ENCODE measurements around the gene JAML. TPM values are rescaled to one million over a fixed set of nuclear protein-coding genes. Genes with fewer than 3 reads are reported as not detected.

The JAML gene
- total RNA-seq, 1 donor from 2014 or later, result not detected

DNA sequence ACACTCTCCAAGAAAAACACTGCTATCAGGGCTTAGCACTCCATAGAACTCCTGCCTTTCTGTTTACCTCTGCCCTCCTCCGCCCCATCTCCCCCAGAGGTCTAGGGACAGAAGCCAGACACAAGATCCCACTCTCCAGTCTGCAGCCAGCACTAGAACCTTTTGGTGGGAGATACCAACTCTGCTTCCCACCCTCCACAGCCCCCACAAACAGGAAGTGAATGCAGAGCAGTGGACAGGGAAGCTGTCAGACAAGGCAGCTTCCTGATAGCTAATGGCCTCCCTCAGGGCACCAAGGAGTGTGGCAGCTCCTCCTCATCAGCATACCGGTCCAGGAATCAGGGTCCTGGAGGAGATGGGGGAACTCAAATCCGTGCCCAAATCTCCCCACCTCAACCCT lies 77.3 kb downstream of the JAML start:
- Mint-ChIP-seq H3K27me3 (ENCODE audit: unreplicated experiment) (peaks cover 77% of the 10 kb centered on the region), H3K4me3 (ENCODE audit: unreplicated experiment) (no peak overlapping the region), H3K36me3 (ENCODE audit: unreplicated experiment) (no peaks in the 10 kb centered on the region), H3K9me3 (ENCODE audit: unreplicated experiment) (no peaks in the 10 kb centered on the region), H3K27ac (ENCODE audit: unreplicated experiment) (no peak overlapping the region), H3K4me1 (ENCODE audit: unreplicated experiment) (peaks cover 6% of the 10 kb centered on the region)
- TF ChIP-seq, protein P1, sequence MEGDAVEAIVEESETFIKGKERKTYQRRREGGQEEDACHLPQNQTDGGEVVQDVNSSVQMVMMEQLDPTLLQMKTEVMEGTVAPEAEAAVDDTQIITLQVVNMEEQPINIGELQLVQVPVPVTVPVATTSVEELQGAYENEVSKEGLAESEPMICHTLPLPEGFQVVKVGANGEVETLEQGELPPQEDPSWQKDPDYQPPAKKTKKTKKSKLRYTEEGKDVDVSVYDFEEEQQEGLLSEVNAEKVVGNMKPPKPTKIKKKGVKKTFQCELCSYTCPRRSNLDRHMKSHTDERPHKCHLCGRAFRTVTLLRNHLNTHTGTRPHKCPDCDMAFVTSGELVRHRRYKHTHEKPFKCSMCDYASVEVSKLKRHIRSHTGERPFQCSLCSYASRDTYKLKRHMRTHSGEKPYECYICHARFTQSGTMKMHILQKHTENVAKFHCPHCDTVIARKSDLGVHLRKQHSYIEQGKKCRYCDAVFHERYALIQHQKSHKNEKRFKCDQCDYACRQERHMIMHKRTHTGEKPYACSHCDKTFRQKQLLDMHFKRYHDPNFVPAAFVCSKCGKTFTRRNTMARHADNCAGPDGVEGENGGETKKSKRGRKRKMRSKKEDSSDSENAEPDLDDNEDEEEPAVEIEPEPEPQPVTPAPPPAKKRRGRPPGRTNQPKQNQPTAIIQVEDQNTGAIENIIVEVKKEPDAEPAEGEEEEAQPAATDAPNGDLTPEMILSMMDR (IDR thresholded peaks at IDR 0.05), result no peak
- no peak for DNase-seq (ENCODE audit: extremely low spot score, unreplicated experiment)

- no peak overlapping the region for H3K27ac Mint-ChIP-seq (ENCODE audit: unreplicated experiment)
- TF ChIP-seq, protein P1 (IDR thresholded peaks at IDR 0.05), result no peak
- no peaks in the 10 kb centered on the region for H3K9me3 Mint-ChIP-seq (ENCODE audit: unreplicated experiment)
- H3K4me1 Mint-ChIP-seq (ENCODE audit: unreplicated experiment), result peaks cover 3% of the 10 kb centered on the region
- no peaks in the 10 kb centered on the region for H3K36me3 Mint-ChIP-seq (ENCODE audit: unreplicated experiment)
- peaks cover 84% of the 10 kb centered on the region for H3K27me3 Mint-ChIP-seq (ENCODE audit: unreplicated experiment)
- H3K4me3 Mint-ChIP-seq (ENCODE audit: unreplicated experiment), result peak overlapping the region; percentile 68
- DNase-seq (ENCODE audit: extremely low spot score, unreplicated experiment), result no peak
Measured at GRCh38 chr11:118146554-118146953, 78.3 kb downstream of the JAML start.

DNA sequence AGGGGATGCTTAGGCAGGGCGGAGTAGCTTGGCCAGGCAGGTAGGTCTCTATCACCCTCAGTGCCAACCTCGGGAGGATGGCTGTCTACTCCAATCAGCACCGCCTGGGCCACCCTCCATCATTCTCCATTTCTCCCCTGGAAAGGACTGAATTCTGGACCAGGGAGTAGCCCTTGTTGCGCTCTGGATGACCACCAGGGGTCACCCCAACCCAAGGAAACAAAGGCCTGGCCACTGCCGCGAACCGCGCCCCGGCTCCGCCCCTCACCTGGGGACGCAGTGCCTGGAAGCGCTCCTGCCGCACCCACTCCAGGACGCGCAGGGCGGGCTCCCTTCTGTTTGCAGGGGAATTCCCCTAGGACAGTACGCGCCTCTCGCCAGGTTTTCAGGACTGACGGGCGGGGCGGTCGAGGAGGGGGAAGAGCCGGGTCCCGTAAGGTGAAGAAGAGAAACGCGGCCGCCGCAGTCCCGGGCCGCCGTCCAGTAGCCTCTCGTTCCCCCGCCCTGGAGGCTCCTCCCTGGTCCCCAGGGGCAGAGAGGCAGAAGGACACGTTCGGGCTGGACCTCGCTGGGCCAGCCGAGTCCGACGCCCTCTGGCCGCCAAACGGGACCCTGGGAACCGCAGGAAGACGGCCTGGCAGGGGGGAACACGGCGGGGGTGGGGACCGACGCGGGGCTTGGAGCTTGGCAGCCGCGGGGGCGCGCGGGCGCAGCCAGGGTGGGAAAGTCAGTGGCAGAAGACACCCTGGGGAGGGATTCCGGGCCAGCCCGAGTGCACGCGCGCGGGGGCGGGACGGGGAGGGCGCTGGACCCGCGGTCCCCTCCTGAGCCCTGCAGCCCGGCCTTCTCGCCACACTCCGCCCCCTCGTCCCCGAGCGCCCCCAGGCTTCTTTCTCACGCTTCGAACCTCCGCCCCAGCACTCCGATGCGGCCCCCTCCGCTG lies 79.3 kb downstream of the JAML start:
- DNase-seq (ENCODE audit: extremely low spot score, unreplicated experiment), result peak; percentile 92
- peak overlapping the region; percentile 71 for H3K4me3 Mint-ChIP-seq (ENCODE audit: unreplicated experiment)
- no peak overlapping the region for H3K27ac Mint-ChIP-seq (ENCODE audit: unreplicated experiment)
- TF ChIP-seq, protein P1 (IDR thresholded peaks at IDR 0.05), result peak; percentile 96
- H3K27me3 Mint-ChIP-seq (ENCODE audit: unreplicated experiment), result peaks cover 80% of the 10 kb centered on the region
- H3K9me3 Mint-ChIP-seq (ENCODE audit: unreplicated experiment), result no peaks in the 10 kb centered on the region
- H3K4me1 Mint-ChIP-seq (ENCODE audit: unreplicated experiment), result peaks cover 3% of the 10 kb centered on the region
- H3K36me3 Mint-ChIP-seq (ENCODE audit: unreplicated experiment), result no peaks in the 10 kb centered on the region

GRCh38 chr11:118144301-118145268 lies 80.2 kb downstream of the JAML start:
- Mint-ChIP-seq H3K36me3 (ENCODE audit: unreplicated experiment) (no peaks in the 10 kb centered on the region), H3K4me1 (ENCODE audit: unreplicated experiment) (peaks cover 3% of the 10 kb centered on the region), H3K27ac (ENCODE audit: unreplicated experiment) (no peak overlapping the region), H3K9me3 (ENCODE audit: unreplicated experiment) (no peaks in the 10 kb centered on the region), H3K27me3 (ENCODE audit: unreplicated experiment) (peaks cover 79% of the 10 kb centered on the region), H3K4me3 (ENCODE audit: unreplicated experiment) (no peak overlapping the region)
- no peak for DNase-seq (ENCODE audit: extremely low spot score, unreplicated experiment)
- TF ChIP-seq, protein P1 (IDR thresholded peaks at IDR 0.05), result no peak

Other genes with a start within 250 kb of the JAML start
- not detected in 2 replicates for gene IL10RA, start 238.6 kb downstream of the JAML start, total RNA-seq
- not detected in 2 replicates for gene TMPRSS4, start 147.9 kb downstream of the JAML start, total RNA-seq
- gene SMIM35, start 138.0 kb downstream of the JAML start, total RNA-seq, result not detected in 2 replicates
- 0.08 TPM in 1 of 2 replicates, not detected in the other for gene SCN4B, start 72.2 kb downstream of the JAML start, total RNA-seq
- gene SCN2B, start 48.4 kb downstream of the JAML start, total RNA-seq, result not detected in 2 replicates
- 0.37 and 0.40 TPM in 2 replicates for gene MPZL3, start 27.4 kb upstream of the JAML start, total RNA-seq
- not detected in 2 replicates for gene MPZL2, start 39.3 kb upstream of the JAML start, total RNA-seq
- gene CD3E, start 79.7 kb upstream of the JAML start, total RNA-seq, result not detected in 2 replicates
- not detected in 2 replicates for gene CD3D, start 117.7 kb upstream of the JAML start, total RNA-seq
- not detected in 2 replicates for gene CD3G, start 119.3 kb upstream of the JAML start, total RNA-seq
- 47.3 and 49.0 TPM in 2 replicates for gene UBE4A, start 134.6 kb upstream of the JAML start, total RNA-seq
- 142 and 171 TPM in 2 replicates for gene ATP5MG, start 176.6 kb upstream of the JAML start, total RNA-seq
- 56.8 and 62.6 TPM in 2 replicates for gene KMT2A, start 211.5 kb upstream of the JAML start, total RNA-seq